Fibroblast of the aortic adventitia (primary cell): ENCODE measurements around the gene GAS7. TPM values are rescaled to one million over a fixed set of nuclear protein-coding genes. Genes with fewer than 3 reads are reported as not detected.
A peak's percentile ranks its signal among the peaks of the same experiment; 100 is the strongest.

Experiments
- DNase-seq: peaks from one replicate; pipeline ENCODE4 v3.0.0-alpha.2; 2010; ENCODE audit warnings: low read depth
- H3K4me3 ChIP-seq: 2 replicates; pipeline ENCODE4 v1.5.1; 2011; ENCODE audit warnings: low read depth, mild to moderate bottlenecking, control low read depth, low read length, moderate library complexity
- CTCF ChIP-seq: IDR thresholded peaks from 2 replicates; pipeline ENCODE4 v1.5.1; 2011; ENCODE audit warnings: mild to moderate bottlenecking, low read length, control low read depth, inconsistent platforms; ENCODE audit not compliant: insufficient read depth
- total RNA-seq: library from RNA; depleted of rRNA; stranded (reverse); fragments of >200 nt; gene quantifications from 2 replicates; pipeline ENCODE4 v1.2.3, GENCODE V29; 2012; ENCODE audit warnings: low replicate concordance

The GAS7 gene
- total RNA-seq, 1 donor = 7.0 TPM

GRCh38 chr17:9991796-9992195, 206.6 kb downstream of the GAS7 start:
- TF ChIP-seq CTCF = no peak
- DNase-seq = no peak
- no peak overlapping the region for H3K4me3 ChIP-seq

GRCh38 chr17:9991351-9991750, 207.1 kb downstream of the GAS7 start:
- DNase-seq = no peak
- no peak for TF ChIP-seq CTCF
- H3K4me3 ChIP-seq = no peak overlapping the region

GRCh38 chr17:9987779-9988585, 210.4 kb downstream of the GAS7 start:
- no peak overlapping the region for H3K4me3 ChIP-seq
- peak; percentile 12 for DNase-seq
- peak; percentile 66 for TF ChIP-seq CTCF

- H3K4me3 ChIP-seq = no peak overlapping the region
- TF ChIP-seq CTCF = no peak
- no peak for DNase-seq
Measured at GRCh38 chr17:9986754-9987382, 211.5 kb downstream of the GAS7 start.

- DNase-seq = no peak
- no peak for TF ChIP-seq CTCF
- H3K4me3 ChIP-seq = no peak overlapping the region
Measured at GRCh38 chr17:9985646-9986045, 212.8 kb downstream of the GAS7 start.

- no peak for TF ChIP-seq CTCF
- DNase-seq = no peak
- no peak overlapping the region for H3K4me3 ChIP-seq
Measured at GRCh38 chr17:9984768-9985167, 213.6 kb downstream of the GAS7 start.

GRCh38 chr17:9982159-9982558, 216.2 kb downstream of the GAS7 start:
- no peak overlapping the region for H3K4me3 ChIP-seq
- no peak for TF ChIP-seq CTCF

More at GRCh38 chr17:9982159-9982558, 216.2 kb downstream of the GAS7 start:
- DNase-seq = no peak
